Lower leg skin (tissue), 3 donors: ENCODE measurements around the gene SLC6A5.

ENCODE experiments used
- POLR2A ChIP-seq, 2 donors: fragments of 450-650 bp; IDR thresholded peaks; one replicate each; pipeline ENCODE4 v1.6.1; 2016 to 2017; ENCODE audit warnings: antibody characterized with exemption in 2 of 2, mild to moderate bottlenecking in 1 of 2, moderate library complexity in 1 of 2
- TF ChIP-seq, protein P1 (sequence below), 3 donors: fragments of 450-650 bp; IDR thresholded peaks; one replicate each; pipeline ENCODE4 v1.5.1; 2016; ENCODE audit warnings: antibody characterized with exemption in 3 of 3, mild to moderate bottlenecking in 3 of 3, moderate library complexity in 2 of 3

DNA sequence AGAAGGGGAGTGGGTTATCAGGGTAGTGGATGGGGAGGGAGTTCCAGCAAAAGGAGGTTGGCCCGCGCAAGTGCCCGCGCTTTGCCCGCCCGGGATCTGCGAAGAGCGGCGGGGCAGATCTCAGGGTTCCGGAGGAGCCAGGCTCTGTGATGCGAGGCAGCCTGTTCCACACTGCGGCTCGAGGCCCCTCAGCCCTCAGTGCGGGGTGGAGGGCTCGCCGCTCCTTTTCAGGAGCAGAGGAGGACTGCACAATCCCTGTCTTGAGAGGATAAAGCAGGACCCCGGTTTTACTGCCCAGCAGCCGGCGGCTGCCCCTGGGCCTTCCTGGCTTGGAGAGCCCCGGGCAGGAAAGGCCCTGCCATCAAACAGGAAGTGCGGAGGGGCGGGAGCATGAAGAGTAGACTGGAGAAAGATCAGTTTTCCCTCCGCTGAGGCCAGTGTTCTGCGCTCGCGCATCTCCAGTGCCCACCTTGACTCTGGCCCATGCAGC lies 6.2 kb downstream of the SLC6A5 start:
- TF ChIP-seq, protein P1, sequence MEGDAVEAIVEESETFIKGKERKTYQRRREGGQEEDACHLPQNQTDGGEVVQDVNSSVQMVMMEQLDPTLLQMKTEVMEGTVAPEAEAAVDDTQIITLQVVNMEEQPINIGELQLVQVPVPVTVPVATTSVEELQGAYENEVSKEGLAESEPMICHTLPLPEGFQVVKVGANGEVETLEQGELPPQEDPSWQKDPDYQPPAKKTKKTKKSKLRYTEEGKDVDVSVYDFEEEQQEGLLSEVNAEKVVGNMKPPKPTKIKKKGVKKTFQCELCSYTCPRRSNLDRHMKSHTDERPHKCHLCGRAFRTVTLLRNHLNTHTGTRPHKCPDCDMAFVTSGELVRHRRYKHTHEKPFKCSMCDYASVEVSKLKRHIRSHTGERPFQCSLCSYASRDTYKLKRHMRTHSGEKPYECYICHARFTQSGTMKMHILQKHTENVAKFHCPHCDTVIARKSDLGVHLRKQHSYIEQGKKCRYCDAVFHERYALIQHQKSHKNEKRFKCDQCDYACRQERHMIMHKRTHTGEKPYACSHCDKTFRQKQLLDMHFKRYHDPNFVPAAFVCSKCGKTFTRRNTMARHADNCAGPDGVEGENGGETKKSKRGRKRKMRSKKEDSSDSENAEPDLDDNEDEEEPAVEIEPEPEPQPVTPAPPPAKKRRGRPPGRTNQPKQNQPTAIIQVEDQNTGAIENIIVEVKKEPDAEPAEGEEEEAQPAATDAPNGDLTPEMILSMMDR (IDR thresholded peaks at IDR 0.05) = no peak
- no peak for TF ChIP-seq POLR2A (IDR thresholded peaks at IDR 0.05)
